ENCODE data around the gene ADAD2. TPM values are rescaled to one million over a fixed set of nuclear protein-coding genes. Genes with fewer than 3 reads are reported as not detected.

The ADAD2 gene
- total and polyA plus RNA-seq, 9 of the 15 experiments (the other 6 are each of a cell fraction or from before 2014, with no cell fraction given), result 0.07 TPM; not detected in 8

DNA sequence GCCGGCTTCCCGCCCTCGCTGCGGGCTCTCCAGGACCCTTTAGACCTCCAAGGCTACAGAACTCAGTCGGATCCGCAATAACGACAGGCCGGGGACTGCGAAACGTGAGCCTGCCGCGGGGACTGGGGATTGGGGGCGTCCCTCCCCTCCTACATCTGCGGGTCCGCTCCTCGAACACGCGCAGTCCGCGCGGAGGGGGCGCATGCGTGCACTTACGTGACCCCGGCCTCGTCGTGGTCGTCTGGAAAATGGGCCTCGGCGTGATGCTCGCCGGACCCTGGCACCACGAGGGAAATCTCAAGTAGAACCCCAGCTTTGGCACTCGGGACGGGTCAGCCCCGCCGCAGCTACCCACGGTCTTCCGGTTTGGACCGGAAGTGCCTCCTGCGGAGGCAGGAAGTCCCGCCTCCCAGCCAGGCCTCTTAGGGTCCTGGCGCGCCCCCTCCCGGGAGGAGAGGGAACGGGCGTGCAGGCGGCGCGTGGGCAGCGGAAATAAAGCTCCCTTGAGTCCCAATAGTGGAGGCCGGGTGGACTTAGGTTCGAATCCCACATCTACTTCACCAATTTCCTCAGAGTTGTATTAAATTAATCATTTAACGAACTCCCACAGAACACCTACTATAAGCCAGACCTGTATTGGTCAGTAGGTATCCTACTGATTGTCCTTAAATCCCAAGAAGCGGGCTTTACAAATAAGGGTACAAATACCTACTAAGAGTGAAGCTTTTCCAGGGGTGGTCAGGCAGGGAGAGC lies 4.1 kb upstream of the ADAD2 start, which contains the start of gene TAF1C:
TAF1C (minus strand) TSS at position 373 of the 753 bp plus-strand sequence. CDS start 2,069 bp downstream, outside the sequence.
- H3K4me3 ChIP-seq, result peak within 1 kb of the TSS; percentile 94
- H4K20me1 ChIP-seq (replicated peaks; ENCODE audit: control insufficient read depth, insufficient read depth, low read length), result no peaks in the 10 kb centered on the region
- peak within 1 kb of the TSS; percentile 98 for H3K4me2 ChIP-seq (ENCODE audit: insufficient read depth, low read length)
- H3K36me3 ChIP-seq (ENCODE audit: control insufficient read depth, insufficient read depth, low read length), result peaks cover 36% of the 10 kb centered on the region; the same call in 2 of the 3 replicates
- peaks cover 13% of the 10 kb centered on the region for H3K9me1 ChIP-seq (ENCODE audit: control insufficient read depth, insufficient read depth, low read length)
- TSS peak; percentile 72 for BruUV-seq (replicated peaks)
- ATAC-seq, result peak; percentile 95
- CTCF ChIA-PET (ENCODE audit: low intra/inter-chr PET ratio), result interaction anchor here (0.7 to 2.2 kb wide), 4 partner anchors 102 to 301 kb away, joined by 3 to 26 read pairs (median 4); no protein-coding TSS in a partner anchor
- peak within 1 kb of the TSS; percentile 88 to 98 for H3K9ac ChIP-seq (ENCODE audit: insufficient read depth in 1 of 2, low read depth in 2 of 2, low read length in 2 of 2)
- DNase-seq (ENCODE audit: extremely low read depth in 1 of 4, low spot score in 3 of 4), result peak; percentile 98 to 99 (median 99)
- intact Hi-C loops (cut with micrococcal nuclease) (loop anchor here (1.0 to 5.0 kb wide), 2 partner anchors 71 to 295 kb away; partner anchors contain the start of gene MBTPS1), in situ Hi-C loops (cut with MboI) (loop anchor here (10.0 kb wide), 1 partner anchor 232 kb away; the partner anchor contains the start of gene OSGIN1)
- H3K27me3 ChIP-seq (ENCODE audit: control insufficient read depth in 2 of 2, insufficient read depth in 2 of 2, low read length in 2 of 2), result peaks cover 2 to 10% of the 10 kb centered on the region in 2 experiments; a peak in 1 of 5 replicates
- POLR2A ChIA-PET, result interaction anchor here (0.7 to 2.0 kb wide), 14 partner anchors 8 to 351 kb away, joined by 3 to 9 read pairs (median 4); partner anchors contain the start of gene MBTPS1
- H3K4me1 ChIP-seq (replicated peaks in 1 of 2; ENCODE audit: control insufficient read depth in 2 of 2, insufficient read depth in 2 of 2, low read length in 2 of 2), result peaks cover 5 to 34% of the 10 kb centered on the region in 2 experiments; a peak in 4 of 5 replicates
- peak within 1 kb of the TSS; percentile 78 for H3K27ac ChIP-seq (ENCODE audit: extremely low read depth, low read depth, low read length)
- H3K9me3 ChIP-seq (replicated peaks; ENCODE audit: control insufficient read depth, insufficient read depth, low read depth, low read length), result peaks cover 2% of the 10 kb centered on the region; the same call in 1 of the 2 replicates
- peaks cover 26% of the 10 kb centered on the region for H3K79me2 ChIP-seq (ENCODE audit: control insufficient read depth, insufficient read depth, low read length)
- WGBS (ENCODE audit: insufficient coverage, low coverage, missing lambda C conversion rate), result 2% methylated on average over 54 of the region's 55 CpGs
- H2AFZ ChIP-seq (ENCODE audit: low read depth, low read length), result peak within 1 kb of the TSS; percentile 100
- FAIRE-seq, result peak; percentile 95
- TF ChIP-seq, protein P1, sequence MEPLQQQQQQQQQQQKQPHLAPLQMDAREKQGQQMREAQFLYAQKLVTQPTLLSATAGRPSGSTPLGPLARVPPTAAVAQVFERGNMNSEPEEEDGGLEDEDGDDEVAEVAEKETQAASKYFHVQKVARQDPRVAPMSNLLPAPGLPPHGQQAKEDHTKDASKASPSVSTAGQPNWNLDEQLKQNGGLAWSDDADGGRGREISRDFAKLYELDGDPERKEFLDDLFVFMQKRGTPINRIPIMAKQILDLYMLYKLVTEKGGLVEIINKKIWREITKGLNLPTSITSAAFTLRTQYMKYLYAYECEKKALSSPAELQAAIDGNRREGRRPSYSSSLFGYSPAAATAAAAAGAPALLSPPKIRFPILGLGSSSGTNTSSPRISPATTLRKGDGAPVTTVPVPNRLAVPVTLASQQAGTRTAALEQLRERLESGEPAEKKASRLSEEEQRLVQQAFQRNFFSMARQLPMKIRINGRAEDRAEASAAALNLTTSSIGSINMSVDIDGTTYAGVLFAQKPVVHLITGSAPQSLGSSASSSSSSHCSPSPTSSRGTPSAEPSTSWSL (CRISPR knock-in tag; IDR thresholded peaks at IDR 0.05; ENCODE audit: borderline replicate concordance), result no peak
- TF ChIP-seq NONO (IDR thresholded peaks at IDR 0.05; ENCODE audit: low read depth in 2 of 2, low read length in 1 of 2), result no peak; a peak in 2 of 4 replicates
- peak; percentile 62 for TF ChIP-seq EP300 (IDR thresholded peaks at IDR 0.05; ENCODE audit: low read length)
- TF ChIP-seq HNRNPUL1 (IDR thresholded peaks at IDR 0.05; ENCODE audit: low read length), result no peak
- TF ChIP-seq, protein P2, sequence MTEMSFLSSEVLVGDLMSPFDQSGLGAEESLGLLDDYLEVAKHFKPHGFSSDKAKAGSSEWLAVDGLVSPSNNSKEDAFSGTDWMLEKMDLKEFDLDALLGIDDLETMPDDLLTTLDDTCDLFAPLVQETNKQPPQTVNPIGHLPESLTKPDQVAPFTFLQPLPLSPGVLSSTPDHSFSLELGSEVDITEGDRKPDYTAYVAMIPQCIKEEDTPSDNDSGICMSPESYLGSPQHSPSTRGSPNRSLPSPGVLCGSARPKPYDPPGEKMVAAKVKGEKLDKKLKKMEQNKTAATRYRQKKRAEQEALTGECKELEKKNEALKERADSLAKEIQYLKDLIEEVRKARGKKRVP (CRISPR knock-in tag; IDR thresholded peaks at IDR 0.05), result no peak; the same call in 1 of the 2 replicates
- TF ChIP-seq ZNF184 (CRISPR knock-in tag; IDR thresholded peaks at IDR 0.05), result no peak
- TF ChIP-seq ERF (CRISPR knock-in tag; IDR thresholded peaks at IDR 0.05), result no peak
- TF ChIP-seq, protein P3, sequence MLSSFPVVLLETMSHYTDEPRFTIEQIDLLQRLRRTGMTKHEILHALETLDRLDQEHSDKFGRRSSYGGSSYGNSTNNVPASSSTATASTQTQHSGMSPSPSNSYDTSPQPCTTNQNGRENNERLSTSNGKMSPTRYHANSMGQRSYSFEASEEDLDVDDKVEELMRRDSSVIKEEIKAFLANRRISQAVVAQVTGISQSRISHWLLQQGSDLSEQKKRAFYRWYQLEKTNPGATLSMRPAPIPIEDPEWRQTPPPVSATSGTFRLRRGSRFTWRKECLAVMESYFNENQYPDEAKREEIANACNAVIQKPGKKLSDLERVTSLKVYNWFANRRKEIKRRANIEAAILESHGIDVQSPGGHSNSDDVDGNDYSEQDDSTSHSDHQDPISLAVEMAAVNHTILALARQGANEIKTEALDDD (IDR thresholded peaks at IDR 0.05), result no peak
- no peak for TF ChIP-seq CAMTA2 (CRISPR knock-in tag; conservative IDR thresholded peaks at IDR 0.05)
- TF ChIP-seq, protein P4, sequence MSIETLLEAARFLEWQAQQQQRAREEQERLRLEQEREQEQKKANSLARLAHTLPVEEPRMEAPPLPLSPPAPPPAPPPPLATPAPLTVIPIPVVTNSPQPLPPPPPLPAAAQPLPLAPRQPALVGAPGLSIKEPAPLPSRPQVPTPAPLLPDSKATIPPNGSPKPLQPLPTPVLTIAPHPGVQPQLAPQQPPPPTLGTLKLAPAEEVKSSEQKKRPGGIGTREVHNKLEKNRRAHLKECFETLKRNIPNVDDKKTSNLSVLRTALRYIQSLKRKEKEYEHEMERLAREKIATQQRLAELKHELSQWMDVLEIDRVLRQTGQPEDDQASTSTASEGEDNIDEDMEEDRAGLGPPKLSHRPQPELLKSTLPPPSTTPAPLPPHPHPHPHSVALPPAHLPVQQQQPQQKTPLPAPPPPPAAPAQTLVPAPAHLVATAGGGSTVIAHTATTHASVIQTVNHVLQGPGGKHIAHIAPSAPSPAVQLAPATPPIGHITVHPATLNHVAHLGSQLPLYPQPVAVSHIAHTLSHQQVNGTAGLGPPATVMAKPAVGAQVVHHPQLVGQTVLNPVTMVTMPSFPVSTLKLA (conservative IDR thresholded peaks at IDR 0.05), result peak; percentile 92 to 95
- TF ChIP-seq SOX6 (IDR thresholded peaks at IDR 0.05), result no peak; the same call in 1 of the 2 replicates
- TF ChIP-seq COPS2 (conservative IDR thresholded peaks at IDR 0.05), result no peak

Measured in K562 (cell line).